Measurements from ENCODE around the gene ARPC5.

- no peak for TF ChIP-seq CTCF (IDR thresholded peaks at IDR 0.05)
- no peak for TF ChIP-seq POLR2AphosphoS5 (IDR thresholded peaks at IDR 0.05; ENCODE audit: low read depth, low read length)
- TF ChIP-seq TCF7L2 (IDR thresholded peaks at IDR 0.05; ENCODE audit: low read depth, low read length) = no peak
Measured at GRCh38 chr1:183605904-183606303, 29.7 kb downstream of the ARPC5 start.
